Limb (tissue), 2 donors: ENCODE results near the gene IL32.
"Not testable (repeated sequence)": the region's sequence is repeated elsewhere in the genome, so short reads cannot be mapped to it uniquely, and the experiment has no call there.

ENCODE experiments used
- DNase-seq, 2 donors: peaks; one replicate each; pipeline ENCODE4 v3.0.0-alpha.2; 2016; ENCODE audit errors: extremely low spot score in 2 of 2

IL32 gene

GRCh38 chr16:3070608-3071111 lies 5.2 kb downstream of the IL32 start:
- DNase-seq: no peak

- no peak for DNase-seq
Measured at GRCh38 chr16:3071655-3072054, 6.2 kb downstream of the IL32 start.

- DNase-seq: not testable (repeated sequence)
Measured at GRCh38 chr16:3072148-3072547, 6.7 kb downstream of the IL32 start.

GRCh38 chr16:3072576-3073263 lies 7.3 kb downstream of the IL32 start:
- DNase-seq: not testable (repeated sequence)

GRCh38 chr16:3073448-3073847 lies 8.0 kb downstream of the IL32 start:
- no peak for DNase-seq

GRCh38 chr16:3074860-3075522 lies 9.6 kb downstream of the IL32 start:
- DNase-seq: no peak

GRCh38 chr16:3075523-3075915 lies 10.1 kb downstream of the IL32 start:
- DNase-seq: no peak

GRCh38 chr16:3075946-3076345 lies 10.5 kb downstream of the IL32 start:
- DNase-seq: not testable (repeated sequence)

- no peak for DNase-seq
Measured at GRCh38 chr16:3076577-3076976, 11.1 kb downstream of the IL32 start.

- no peak for DNase-seq
Measured at GRCh38 chr16:3080024-3080423, 14.6 kb downstream of the IL32 start.

GRCh38 chr16:3081957-3082356 lies 16.5 kb downstream of the IL32 start:
- not testable (repeated sequence) for DNase-seq

GRCh38 chr16:3083408-3083807 lies 18.0 kb downstream of the IL32 start:
- not testable (repeated sequence) for DNase-seq

- DNase-seq: no peak
Measured at GRCh38 chr16:3084491-3084890, 19.1 kb downstream of the IL32 start.

GRCh38 chr16:3084969-3085670 lies 19.7 kb downstream of the IL32 start:
- DNase-seq: no peak

- DNase-seq: no peak
Measured at GRCh38 chr16:3085868-3086595, 20.6 kb downstream of the IL32 start.

- DNase-seq: no peak
Measured at GRCh38 chr16:3086596-3087242, 21.3 kb downstream of the IL32 start.

- no peak for DNase-seq
Measured at GRCh38 chr16:3087243-3088235, 22.1 kb downstream of the IL32 start.

GRCh38 chr16:3088450-3088849 lies 23.0 kb downstream of the IL32 start:
- DNase-seq: no peak

- DNase-seq: no peak
Measured at GRCh38 chr16:3088925-3089716, 23.7 kb downstream of the IL32 start.
